Inflammatory macrophage treated with lipopolysaccharide for 4 hours (primary cell): ENCODE data around the gene RIOX2.

Experiments
- DNase-seq: peaks from one replicate; pipeline ENCODE4 v3.0.0-alpha.2; 2020

RIOX2 gene

GRCh38 chr3:97901313-97902248 lies 70.7 kb downstream of the RIOX2 start:
- DNase-seq: peak; percentile 32

GRCh38 chr3:97899331-97899730 lies 72.9 kb downstream of the RIOX2 start:
- DNase-seq: no peak

DNA sequence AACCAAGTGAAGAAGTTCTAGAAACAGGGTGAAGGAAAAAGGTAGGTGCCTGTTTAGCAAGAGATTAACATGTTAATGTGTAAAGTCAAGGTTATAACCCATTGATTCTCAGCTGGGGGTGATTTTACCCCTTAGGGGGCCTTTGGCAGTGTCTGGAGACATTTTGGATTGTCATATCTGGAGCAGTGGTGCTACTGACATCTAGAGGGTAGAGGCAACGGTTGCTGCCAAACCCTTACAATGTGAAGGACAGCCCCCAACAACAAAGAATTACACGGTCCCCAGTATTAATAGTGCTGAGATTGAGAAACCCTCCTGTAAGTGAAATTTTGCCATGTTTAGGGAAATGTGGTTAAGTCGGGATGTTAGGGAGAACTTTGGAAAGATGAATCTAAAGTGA lies 75.7 kb downstream of the RIOX2 start:
- DNase-seq: no peak

DNA sequence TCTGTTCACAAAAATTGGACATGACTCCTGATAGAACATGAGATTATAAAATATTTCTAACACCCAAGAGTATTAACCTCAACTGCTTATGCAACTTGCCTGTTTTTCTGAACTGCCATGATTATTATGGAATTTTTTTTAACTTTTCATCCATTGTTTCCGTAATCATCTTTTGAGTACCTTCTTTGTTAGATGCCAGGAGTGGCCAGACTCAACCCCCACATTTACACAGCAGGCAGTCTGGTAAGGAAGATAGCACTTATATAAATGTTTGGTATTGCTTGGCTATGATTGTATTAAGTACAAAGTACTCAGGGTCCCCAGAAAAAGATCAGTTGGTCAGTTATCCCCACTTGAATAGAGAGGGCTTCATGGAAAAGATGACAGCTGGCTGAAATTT lies 76.1 kb downstream of the RIOX2 start:
- no peak for DNase-seq

- DNase-seq: no peak
These were observed 77.0 kb downstream of the RIOX2 start for GRCh38 chr3:97895216-97895615.

- DNase-seq: no peak
These were observed 79.4 kb downstream of the RIOX2 start for GRCh38 chr3:97892852-97893251.
